Measurements from ENCODE around the gene CC2D2A. TPM values are rescaled to one million over a fixed set of nuclear protein-coding genes. Genes with fewer than 3 reads are reported as not detected.
"Not testable (repeated sequence)": the region's sequence is repeated elsewhere in the genome, so short reads cannot be mapped to it uniquely, and the experiment has no call there.

Gene CC2D2A
- total and polyA plus RNA-seq, 9 donors = 12.8 to 21.6 (median 16.0) TPM

DNA sequence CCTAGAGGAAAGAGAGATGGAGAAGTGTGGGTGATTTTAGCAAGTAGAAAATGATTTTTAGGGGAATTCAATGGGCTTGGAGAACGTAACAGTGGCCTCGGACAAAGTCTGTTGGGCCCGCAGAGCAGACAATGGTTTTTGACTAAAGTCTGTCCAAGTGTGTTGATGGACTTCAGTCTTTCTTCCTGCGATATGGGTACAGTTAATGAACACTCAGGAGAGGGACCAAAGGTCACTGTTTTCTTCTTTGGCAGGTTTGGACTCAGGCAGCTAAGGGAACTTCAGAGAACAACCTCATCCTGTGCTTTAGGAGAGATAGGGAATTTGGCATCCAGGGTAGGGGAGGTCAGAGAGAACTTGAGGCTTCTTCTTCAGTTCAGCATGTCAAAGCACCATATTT lies 38.0 kb downstream of the CC2D2A start:
- Histone ChIP-seq H3K27me3 (ENCODE audit: control insufficient read depth, insufficient read depth, low read length) (no peaks in the 10 kb centered on the region), H3K9me3 (replicated peaks; ENCODE audit: control insufficient read depth, low read depth, low read length) (no peaks in the 10 kb centered on the region), H3K36me3 (ENCODE audit: control insufficient read depth, insufficient read depth, low read length) (peaks cover 33% of the 10 kb centered on the region), H3K4me1 (ENCODE audit: control insufficient read depth, insufficient read depth, low read length) (no peaks in the 10 kb centered on the region), H3K27ac (ENCODE audit: low read length) (no peak overlapping the region), H3K4me3 (ENCODE audit: low read length) (no peak overlapping the region)
- 78% methylated on average over 3 of the region's 4 CpGs for WGBS (ENCODE audit: insufficient coverage)
- DNase-seq = no peak

- H3K36me3 ChIP-seq (ENCODE audit: control insufficient read depth, insufficient read depth, low read length) = peaks cover 35% of the 10 kb centered on the region
- 86% methylated on average over 4 of the region's 6 CpGs for WGBS (ENCODE audit: insufficient coverage)
These were observed 41.3 kb downstream of the CC2D2A start for GRCh38 chr4:15510961-15511360.

DNA sequence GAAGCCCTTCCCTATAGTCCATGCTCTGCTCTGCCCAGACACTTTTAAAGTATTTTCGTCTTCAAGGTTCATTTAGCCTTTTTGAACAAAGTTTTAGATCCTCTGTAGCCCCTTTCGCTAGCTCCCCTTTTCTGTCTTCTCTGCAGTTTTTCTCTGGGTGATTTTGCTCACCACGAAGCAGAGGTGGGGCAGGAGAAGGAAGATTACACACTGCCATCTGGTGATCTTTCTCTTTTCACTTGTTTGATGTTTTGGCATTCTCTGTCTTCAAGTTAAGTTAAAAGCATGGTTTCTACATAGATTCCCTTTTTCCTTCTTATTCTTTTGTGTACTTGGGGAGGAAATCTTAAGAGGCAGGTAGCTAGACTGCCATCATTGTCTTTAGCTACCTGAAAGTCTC lies 43.9 kb downstream of the CC2D2A start:
- no peak overlapping the region for H3K4me3 ChIP-seq (ENCODE audit: low read length)
- H3K9me3 ChIP-seq (replicated peaks; ENCODE audit: control insufficient read depth, low read depth, low read length) = peaks cover under 1% of the 10 kb centered on the region
- peaks cover 46% of the 10 kb centered on the region for H3K36me3 ChIP-seq (ENCODE audit: control insufficient read depth, insufficient read depth, low read length)
- peak; percentile 22 for DNase-seq
- no peaks in the 10 kb centered on the region for H3K27me3 ChIP-seq (ENCODE audit: control insufficient read depth, insufficient read depth, low read length)
- H3K27ac ChIP-seq (ENCODE audit: low read length) = no peak overlapping the region
- no peaks in the 10 kb centered on the region for H3K4me1 ChIP-seq (ENCODE audit: control insufficient read depth, insufficient read depth, low read length)
- WGBS (ENCODE audit: insufficient coverage) = no CpG with 5 or more reads among the region's 3 CpGs

More at GRCh38 chr4:15510961-15511360, 41.3 kb downstream of the CC2D2A start:
- no peak overlapping the region for H3K4me3 ChIP-seq (ENCODE audit: low read length)
- H3K27me3 ChIP-seq (ENCODE audit: control insufficient read depth, insufficient read depth, low read length) = no peaks in the 10 kb centered on the region
- no peak for DNase-seq
- no peaks in the 10 kb centered on the region for H3K4me1 ChIP-seq (ENCODE audit: control insufficient read depth, insufficient read depth, low read length)
- no peak overlapping the region for H3K27ac ChIP-seq (ENCODE audit: low read length)
- H3K9me3 ChIP-seq (replicated peaks; ENCODE audit: control insufficient read depth, low read depth, low read length) = no peaks in the 10 kb centered on the region

- Histone ChIP-seq H3K27ac (ENCODE audit: low read length) (no peak overlapping the region), H3K4me1 (ENCODE audit: control insufficient read depth, insufficient read depth, low read length) (no peaks in the 10 kb centered on the region), H3K4me3 (ENCODE audit: low read length) (no peak overlapping the region), H3K9me3 (replicated peaks; ENCODE audit: control insufficient read depth, low read depth, low read length) (peaks cover 3% of the 10 kb centered on the region), H3K27me3 (ENCODE audit: control insufficient read depth, insufficient read depth, low read length) (no peaks in the 10 kb centered on the region), H3K36me3 (ENCODE audit: control insufficient read depth, insufficient read depth, low read length) (peaks cover 43% of the 10 kb centered on the region)
- no peak for DNase-seq
- WGBS (ENCODE audit: insufficient coverage) = 100% methylated on average over 1 of the region's 4 CpGs
These were observed 45.4 kb downstream of the CC2D2A start for GRCh38 chr4:15515106-15515505.

DNA sequence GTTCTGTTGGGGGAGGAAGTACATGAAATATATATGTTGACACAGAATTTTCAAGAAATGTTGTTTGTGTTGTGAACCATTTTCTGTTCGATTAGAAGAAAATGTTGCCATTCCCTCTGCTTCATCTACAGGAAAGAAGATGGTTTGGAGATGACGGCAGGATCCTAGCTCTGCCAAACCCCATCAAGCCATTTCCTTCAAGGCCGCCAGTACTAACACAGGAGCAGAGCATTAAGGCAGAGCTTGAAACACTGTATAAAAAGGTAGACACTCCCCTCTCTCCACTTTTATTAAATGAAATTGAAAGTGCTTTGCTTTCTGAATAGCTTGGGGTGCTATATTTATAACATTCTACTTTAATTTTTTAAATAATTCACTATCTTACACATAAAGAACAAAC lies 46.8 kb downstream of the CC2D2A start:
- Histone ChIP-seq H3K27ac (ENCODE audit: low read length) (no peak overlapping the region), H3K27me3 (ENCODE audit: control insufficient read depth, insufficient read depth, low read length) (no peaks in the 10 kb centered on the region), H3K4me1 (ENCODE audit: control insufficient read depth, insufficient read depth, low read length) (no peaks in the 10 kb centered on the region), H3K4me3 (ENCODE audit: low read length) (no peak overlapping the region), H3K36me3 (ENCODE audit: control insufficient read depth, insufficient read depth, low read length) (peaks cover 36% of the 10 kb centered on the region), H3K9me3 (replicated peaks; ENCODE audit: control insufficient read depth, low read depth, low read length) (peaks cover 3% of the 10 kb centered on the region)
- 100% methylated on average over 1 of the region's 3 CpGs for WGBS (ENCODE audit: insufficient coverage)
- DNase-seq = no peak

GRCh38 chr4:15517681-15518080 lies 48.0 kb downstream of the CC2D2A start:
- H3K27me3 ChIP-seq (ENCODE audit: control insufficient read depth, insufficient read depth, low read length); H3K4me1 ChIP-seq (ENCODE audit: control insufficient read depth, insufficient read depth, low read length); H3K9me3 ChIP-seq (replicated peaks; ENCODE audit: control insufficient read depth, low read depth, low read length); H3K27ac ChIP-seq (ENCODE audit: low read length); H3K4me3 ChIP-seq (ENCODE audit: low read length); DNase-seq: not testable (repeated sequence)
- H3K36me3 ChIP-seq (ENCODE audit: control insufficient read depth, insufficient read depth, low read length) = peaks cover 38% of the 10 kb centered on the region
- 100% methylated on average over 1 of the region's 4 CpGs for WGBS (ENCODE audit: insufficient coverage)

GRCh38 chr4:15521442-15522039 lies 51.9 kb downstream of the CC2D2A start:
- Histone ChIP-seq H3K4me1 (ENCODE audit: control insufficient read depth, insufficient read depth, low read length) (no peaks in the 10 kb centered on the region), H3K4me3 (ENCODE audit: low read length) (no peak overlapping the region), H3K27me3 (ENCODE audit: control insufficient read depth, insufficient read depth, low read length) (no peaks in the 10 kb centered on the region), H3K27ac (ENCODE audit: low read length) (no peak overlapping the region), H3K36me3 (ENCODE audit: control insufficient read depth, insufficient read depth, low read length) (peaks cover 29% of the 10 kb centered on the region), H3K9me3 (replicated peaks; ENCODE audit: control insufficient read depth, low read depth, low read length) (peaks cover 3% of the 10 kb centered on the region)
- 100% methylated on average over 1 of the region's 4 CpGs for WGBS (ENCODE audit: insufficient coverage)
- DNase-seq = no peak

DNA sequence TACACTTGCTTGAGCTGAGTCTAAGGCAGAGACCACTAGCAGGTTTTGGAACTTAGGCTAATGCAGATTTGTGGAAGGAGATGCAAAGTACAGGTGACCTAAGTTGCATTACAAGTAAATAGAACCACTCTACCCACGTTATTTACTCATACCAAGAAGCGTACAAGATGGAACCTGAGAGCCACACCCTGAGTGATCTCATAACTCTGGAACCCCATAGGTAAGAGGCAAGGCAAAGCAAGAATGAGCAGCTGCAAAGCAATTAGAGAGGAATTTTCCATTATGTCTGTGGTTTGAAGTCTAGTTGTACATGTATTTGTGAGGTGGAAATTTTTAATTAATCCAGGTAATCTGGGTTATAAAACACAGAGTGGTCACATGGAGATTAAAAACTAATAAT lies 55.4 kb downstream of the CC2D2A start:
- no CpG with 5 or more reads among the region's 2 CpGs for WGBS (ENCODE audit: insufficient coverage)
- peaks cover 19% of the 10 kb centered on the region for H3K36me3 ChIP-seq (ENCODE audit: control insufficient read depth, insufficient read depth, low read length)

DNA sequence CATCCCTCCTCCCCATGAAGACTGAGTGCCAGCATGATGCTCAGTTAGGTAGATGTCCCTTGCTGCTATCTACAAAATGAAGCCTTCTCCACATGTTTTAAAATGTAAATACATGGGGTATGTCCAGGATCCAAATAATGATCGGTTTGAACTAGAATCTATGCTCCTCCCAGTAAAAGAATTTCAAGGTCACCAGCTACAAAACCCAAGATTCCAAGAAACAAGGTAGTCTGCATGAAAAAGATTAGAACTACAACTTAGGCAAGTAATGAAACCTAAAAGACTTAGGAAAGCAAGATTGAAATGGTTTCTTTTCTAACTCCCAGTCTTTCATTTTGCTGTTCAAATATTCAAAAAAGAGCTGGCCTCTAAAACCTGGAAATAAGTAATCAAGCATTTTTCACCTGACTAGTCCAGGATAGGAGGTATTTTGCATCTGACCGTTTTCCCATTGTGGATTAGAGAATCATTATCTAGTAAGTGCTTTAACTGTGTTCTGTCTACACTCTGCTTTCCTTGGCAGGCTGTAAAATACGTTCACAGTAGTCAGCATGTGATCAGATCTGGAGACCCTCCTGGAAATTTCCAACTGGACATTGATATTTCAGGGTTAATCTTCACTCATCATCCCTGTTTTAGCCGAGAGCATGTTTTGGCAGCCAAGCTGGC lies 57.4 kb downstream of the CC2D2A start:
- Histone ChIP-seq H3K4me3 (ENCODE audit: low read length) (no peak overlapping the region), H3K27ac (ENCODE audit: low read length) (no peak overlapping the region), H3K4me1 (ENCODE audit: control insufficient read depth, insufficient read depth, low read length) (no peaks in the 10 kb centered on the region), H3K36me3 (ENCODE audit: control insufficient read depth, insufficient read depth, low read length) (peaks cover 18% of the 10 kb centered on the region), H3K9me3 (replicated peaks; ENCODE audit: control insufficient read depth, low read depth, low read length) (no peaks in the 10 kb centered on the region), H3K27me3 (ENCODE audit: control insufficient read depth, insufficient read depth, low read length) (no peaks in the 10 kb centered on the region)
- WGBS (ENCODE audit: insufficient coverage) = 78% methylated on average over 2 of the region's 4 CpGs
- DNase-seq = no peak

More for the DNA sequence above, 55.4 kb downstream of the CC2D2A start:
- no peaks in the 10 kb centered on the region for H3K27me3 ChIP-seq (ENCODE audit: control insufficient read depth, insufficient read depth, low read length)
- no peak overlapping the region for H3K4me3 ChIP-seq (ENCODE audit: low read length)
- no peak for DNase-seq
- H3K9me3 ChIP-seq (replicated peaks; ENCODE audit: control insufficient read depth, low read depth, low read length) = no peaks in the 10 kb centered on the region
- no peak overlapping the region for H3K27ac ChIP-seq (ENCODE audit: low read length)
- H3K4me1 ChIP-seq (ENCODE audit: control insufficient read depth, insufficient read depth, low read length) = no peaks in the 10 kb centered on the region

- Histone ChIP-seq H3K27me3 (ENCODE audit: control insufficient read depth, insufficient read depth, low read length) (no peaks in the 10 kb centered on the region), H3K36me3 (ENCODE audit: control insufficient read depth, insufficient read depth, low read length) (peaks cover 18% of the 10 kb centered on the region), H3K9me3 (replicated peaks; ENCODE audit: control insufficient read depth, low read depth, low read length) (no peaks in the 10 kb centered on the region), H3K4me3 (ENCODE audit: low read length) (no peak overlapping the region), H3K4me1 (ENCODE audit: control insufficient read depth, insufficient read depth, low read length) (no peaks in the 10 kb centered on the region), H3K27ac (ENCODE audit: low read length) (no peak overlapping the region)
- DNase-seq = no peak
- WGBS (ENCODE audit: insufficient coverage) = no CpG with 5 or more reads among the region's 3 CpGs
These were observed 62.1 kb downstream of the CC2D2A start for GRCh38 chr4:15531792-15532191.

Data from muscle of leg (tissue), 11 donors.